HG03575 (cell line): ENCODE measurements around the gene CEP131.

Source experiments
- ATAC-seq: cut with Tn5 transposase; IDR thresholded peaks from one replicate; pipeline ENCODE4 v1.9.1; 2021; ENCODE audit not compliant: unreplicated experiment, insufficient number of reproducible peaks, low FRiP score; ENCODE audit errors: extremely low read depth

CEP131 gene

GRCh38 chr17:81252326-81252986 lies 29.7 kb upstream of the CEP131 start:
- no peak for ATAC-seq

DNA sequence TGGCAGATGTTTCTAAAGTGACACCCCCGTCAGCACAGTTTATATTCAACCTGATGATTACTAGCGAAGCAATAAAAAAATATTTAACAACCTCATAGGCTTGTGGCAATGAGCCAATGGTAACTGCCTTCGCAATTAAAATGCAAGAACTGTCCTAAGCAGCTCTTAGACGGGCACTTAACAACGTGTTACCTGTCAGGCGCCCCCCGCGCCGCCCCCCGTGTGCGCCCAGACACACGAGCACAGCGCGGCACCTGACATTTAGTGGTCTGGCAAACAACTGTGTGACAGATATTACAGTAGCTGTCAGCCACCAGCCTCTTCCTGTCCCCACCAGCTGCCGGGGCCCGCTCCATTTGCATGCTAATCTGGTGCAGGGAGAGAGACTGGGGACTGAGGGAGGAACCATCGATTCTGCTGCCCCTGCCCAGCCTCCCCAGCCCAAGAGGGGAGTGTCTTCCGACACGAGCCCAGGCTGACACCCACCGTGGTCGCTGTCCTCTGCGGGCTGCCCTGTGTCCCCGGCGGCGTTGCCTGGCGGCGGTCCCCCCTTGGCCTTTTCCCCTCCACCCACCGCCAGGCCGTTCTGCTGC lies 29.0 kb upstream of the CEP131 start:
- no peak for ATAC-seq

DNA sequence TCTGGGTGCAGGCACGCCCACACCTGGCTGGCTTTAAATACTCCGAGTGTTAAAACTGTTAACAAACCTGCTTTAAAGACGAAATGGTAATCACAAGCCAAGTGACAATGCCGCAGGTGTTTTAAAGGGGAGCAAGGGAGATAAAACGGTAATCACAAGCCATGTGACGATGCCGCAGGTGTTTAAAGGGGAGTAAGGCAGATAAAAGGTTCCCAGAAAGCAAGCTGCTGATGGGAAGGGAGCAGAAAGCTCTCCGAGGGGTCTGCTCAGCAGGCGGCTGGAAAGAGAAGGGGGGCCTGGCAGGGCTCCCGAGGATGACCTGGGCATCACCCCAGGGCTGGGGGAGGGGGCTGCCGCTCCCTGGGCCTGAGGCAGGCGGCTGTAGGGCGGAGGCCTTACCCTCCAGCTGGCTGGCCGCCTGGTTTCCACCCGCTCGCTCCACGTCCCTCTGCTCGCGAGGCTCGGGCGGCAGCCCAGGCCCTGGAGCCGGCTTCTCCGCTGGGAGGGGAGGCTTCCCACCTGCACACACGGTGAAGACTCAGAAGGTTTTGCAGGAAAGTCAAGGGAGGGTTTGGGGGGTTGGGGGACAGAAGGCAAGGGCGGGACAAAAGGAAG lies 28.4 kb upstream of the CEP131 start:
- ATAC-seq = no peak

GRCh38 chr17:81250286-81251093 lies 27.7 kb upstream of the CEP131 start:
- ATAC-seq = no peak

DNA sequence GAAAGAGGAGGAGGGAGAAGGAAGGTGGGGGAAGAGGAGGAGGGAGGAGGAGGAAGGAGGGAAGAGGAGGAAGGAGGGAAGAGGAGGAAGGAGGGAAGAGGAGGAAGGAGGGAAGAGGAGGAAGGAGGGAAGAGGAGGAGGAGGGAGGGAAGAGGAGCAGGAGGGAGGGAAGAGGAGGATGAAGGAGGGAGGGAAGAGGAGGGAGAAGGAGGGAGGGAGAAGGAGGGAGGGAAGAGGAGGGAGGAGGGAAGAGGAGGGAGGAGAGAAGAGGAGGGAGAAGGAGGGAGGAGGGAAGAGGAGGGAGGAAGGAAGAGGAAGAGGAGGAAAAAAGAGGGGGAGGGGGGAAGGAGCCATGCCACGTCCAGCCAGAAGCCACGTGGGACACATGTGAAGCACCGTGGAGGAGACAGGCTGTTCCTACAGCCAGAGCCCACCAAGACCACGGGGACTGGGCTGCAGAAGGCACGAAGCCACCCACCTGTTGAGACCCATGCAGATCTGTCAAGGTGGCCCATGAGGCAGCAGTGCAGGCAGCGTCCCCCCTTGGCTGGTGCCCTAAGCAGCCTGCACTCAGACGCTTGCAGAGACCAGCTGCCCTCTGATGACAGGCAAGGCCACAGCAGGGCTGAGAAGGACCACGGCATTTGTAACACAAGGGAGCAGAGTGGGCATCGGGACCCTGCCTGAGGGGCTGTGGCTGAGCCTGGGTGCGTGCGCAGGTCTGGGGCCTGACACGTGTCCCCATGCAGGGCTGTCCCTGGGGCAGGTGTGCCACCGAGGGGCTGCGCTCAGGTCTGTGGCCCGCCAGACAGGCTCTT lies 26.7 kb upstream of the CEP131 start:
- no peak for ATAC-seq

DNA sequence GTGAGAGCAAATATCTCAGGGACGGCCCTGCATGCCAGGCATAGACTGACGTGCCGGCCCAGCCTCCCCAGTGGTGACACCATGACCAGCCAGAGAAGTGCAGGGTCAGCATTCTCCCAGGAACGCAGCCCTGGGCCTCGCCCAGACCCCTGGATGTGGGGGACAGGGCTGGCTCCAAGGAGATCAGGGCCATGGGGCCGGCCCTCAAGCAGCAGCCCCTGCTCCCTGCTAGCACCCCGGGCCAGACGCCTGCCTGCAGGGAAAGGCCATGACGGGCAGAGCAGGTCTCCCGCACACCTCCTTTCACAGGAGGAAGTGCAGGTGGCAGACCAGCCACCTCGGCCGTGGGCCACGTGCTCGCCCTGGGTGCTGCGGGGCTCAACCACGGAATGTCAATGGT lies 25.9 kb upstream of the CEP131 start:
- no peak for ATAC-seq

DNA sequence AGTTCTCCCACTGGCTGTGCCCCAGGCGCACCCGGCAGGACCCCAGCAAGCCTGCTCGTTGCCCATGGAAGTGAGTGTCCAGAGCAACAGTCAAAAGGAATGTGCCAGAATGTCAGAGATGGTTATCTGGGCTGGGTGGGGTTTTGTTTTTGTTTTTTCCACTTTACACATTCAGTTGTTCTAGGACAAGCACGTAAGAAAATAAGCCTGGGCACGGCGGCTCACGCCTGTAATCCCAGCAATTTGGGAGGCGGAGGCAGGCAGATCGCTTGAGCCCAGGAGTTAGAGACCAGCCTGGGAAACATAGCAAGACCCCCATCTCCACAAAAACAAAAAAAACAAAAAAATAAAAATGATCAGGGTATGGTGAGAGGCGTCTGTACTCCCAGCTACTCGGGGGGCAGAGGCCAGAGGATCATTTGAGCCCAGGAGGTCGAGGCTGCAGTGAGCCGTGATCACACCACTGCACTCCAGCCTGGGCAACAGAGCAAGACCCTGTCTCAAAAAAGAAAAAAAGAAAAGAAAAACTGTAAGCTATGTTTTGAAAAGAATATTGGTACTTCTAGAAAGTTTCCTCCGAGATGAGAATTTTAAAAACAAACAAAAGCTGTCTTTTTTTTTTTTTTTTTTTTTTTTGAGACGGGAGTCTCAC lies 24.7 kb upstream of the CEP131 start:
- ATAC-seq = no peak

DNA sequence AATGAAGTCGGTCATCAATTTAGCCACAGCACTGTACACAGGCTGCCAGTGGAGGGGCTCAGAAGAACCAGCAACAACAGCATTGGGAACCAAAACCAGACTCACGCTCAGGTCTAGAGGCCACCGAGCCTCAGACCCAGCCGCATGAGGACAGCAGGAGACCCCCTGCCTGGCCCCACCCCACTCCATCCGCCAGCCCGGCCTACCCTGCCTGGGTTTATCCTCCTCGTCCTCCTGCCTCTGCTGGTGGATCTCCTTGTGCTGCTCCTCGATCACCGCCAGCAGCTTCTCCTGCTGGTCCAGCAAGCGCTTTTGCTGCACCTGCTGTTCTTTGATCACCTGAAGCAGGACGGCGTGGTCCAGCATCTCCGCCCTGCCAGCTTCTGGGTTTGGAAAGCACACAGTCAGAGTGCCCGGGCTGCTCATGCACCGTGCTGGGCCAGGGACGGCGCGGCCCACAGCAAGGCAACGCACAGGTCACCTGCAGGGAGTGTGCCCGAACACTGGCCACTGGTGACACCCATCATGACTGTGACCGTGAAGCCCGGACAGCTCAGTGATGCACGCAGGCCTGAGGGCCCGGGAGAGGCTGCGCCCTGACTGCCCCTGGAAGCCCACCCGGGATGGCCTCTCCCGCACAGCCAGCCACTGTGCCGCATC lies 24.0 kb upstream of the CEP131 start:
- ATAC-seq = no peak

- ATAC-seq = no peak
Measured at GRCh38 chr17:81246343-81246670, 23.5 kb upstream of the CEP131 start.

- no peak for ATAC-seq
Measured at GRCh38 chr17:81245665-81246342, 23.0 kb upstream of the CEP131 start.

DNA sequence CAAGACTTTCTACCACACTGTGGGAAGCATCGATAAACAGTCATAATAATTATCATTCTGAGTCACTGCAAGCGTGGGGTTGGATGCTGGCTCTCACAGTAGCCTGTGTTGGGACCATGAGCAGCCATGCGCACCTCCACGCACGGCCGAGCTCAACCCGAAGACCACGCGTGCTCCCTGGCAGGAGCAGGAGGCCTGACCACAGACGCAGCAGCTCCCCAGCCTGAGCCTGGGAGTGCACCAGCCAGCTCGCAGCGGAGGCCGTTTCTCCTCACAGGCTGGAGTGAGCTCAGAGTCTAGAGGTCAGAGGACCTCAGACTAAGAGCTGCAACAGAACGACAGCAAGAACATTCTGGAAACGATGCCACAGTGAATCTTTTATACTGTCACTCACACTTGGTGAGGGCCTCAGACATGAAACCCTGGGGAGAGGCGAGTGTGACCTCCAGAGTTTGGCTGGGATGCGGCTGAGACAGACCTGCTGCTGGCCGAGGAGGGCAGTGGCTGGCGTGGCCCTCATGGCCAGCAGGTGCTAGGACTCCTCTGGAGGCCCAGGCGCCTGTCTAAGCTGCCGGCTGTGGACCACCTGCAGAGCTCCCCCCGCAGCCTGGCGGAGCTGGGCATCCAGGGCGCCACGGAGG lies 22.4 kb upstream of the CEP131 start:
- ATAC-seq = no peak

DNA sequence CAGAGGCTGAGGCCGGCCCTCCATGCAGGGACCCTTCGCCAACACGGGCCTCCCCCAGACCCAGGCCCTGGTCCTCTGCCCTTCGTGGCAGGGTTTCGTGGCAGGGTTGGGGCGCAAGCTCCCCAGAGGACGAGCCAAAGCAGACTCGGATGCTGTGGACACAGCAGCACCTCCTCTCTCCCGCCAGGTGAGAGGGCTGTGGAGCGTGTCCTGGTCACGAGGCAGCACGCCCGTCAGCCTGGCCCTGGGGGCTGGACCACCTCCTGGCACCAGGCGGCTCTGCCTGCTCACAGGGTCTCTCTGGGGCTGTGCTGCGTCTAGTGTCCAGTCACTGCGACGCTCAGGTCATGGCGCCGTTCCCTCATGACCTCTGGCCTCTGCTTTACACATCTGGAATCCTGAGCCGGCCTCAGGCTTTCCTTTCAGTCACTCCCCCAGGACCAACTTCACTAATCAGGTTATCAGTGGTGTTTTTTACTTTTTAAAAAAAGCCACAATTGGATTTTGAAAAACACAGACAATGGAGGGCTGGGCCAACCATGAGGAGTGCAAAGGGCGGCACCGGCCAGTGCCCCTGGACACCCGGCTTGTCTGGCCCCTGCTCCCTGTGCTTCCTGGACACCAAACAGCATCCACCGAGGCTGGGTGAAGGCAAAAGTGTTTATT lies 21.7 kb upstream of the CEP131 start:
- ATAC-seq = no peak

GRCh38 chr17:81243333-81243664 lies 20.5 kb upstream of the CEP131 start:
- ATAC-seq = no peak

DNA sequence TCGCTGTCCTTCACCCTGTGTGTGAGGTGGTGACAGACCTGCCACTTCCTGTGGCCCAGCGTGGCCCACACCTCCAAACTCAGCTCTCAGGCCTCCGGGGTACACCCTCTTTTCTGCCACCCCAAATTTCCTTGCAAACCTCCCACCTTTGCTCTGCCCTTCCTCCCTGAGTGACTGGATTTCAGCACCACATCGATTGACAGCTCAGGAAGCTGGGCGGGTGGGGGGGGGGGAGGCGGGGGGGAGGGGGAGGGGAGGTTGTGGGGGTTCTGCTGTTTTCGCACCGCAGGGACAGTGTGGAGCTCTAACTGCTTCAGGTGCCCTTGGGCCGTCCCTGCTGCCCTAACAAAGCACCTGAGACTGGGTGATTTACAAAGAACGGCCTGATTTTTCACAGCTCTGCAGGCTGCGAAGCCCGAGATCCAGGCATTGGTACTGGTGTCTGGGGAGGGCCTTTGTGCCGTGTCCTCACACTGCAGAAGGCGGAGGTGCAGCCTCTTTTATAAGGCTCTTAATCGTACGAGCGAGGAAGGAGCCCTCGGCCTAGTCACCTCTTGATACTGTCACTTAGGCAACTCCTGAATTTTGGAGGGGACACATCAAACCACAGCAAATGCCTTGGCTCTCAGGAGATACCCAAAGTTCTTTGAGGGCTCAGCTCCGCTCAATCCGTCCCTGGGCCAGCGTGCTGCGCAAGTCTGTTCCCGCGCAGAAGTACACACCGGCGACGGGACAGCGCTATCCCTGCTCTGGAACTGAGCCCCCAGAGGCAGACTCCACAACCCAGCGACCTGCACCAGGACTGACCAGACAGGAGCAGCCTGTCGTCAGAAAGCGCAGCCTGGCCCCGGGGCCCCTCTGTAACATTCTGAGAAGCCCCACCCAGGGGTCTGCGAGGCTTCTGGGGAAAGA lies 19.9 kb upstream of the CEP131 start:
- no peak for ATAC-seq

DNA sequence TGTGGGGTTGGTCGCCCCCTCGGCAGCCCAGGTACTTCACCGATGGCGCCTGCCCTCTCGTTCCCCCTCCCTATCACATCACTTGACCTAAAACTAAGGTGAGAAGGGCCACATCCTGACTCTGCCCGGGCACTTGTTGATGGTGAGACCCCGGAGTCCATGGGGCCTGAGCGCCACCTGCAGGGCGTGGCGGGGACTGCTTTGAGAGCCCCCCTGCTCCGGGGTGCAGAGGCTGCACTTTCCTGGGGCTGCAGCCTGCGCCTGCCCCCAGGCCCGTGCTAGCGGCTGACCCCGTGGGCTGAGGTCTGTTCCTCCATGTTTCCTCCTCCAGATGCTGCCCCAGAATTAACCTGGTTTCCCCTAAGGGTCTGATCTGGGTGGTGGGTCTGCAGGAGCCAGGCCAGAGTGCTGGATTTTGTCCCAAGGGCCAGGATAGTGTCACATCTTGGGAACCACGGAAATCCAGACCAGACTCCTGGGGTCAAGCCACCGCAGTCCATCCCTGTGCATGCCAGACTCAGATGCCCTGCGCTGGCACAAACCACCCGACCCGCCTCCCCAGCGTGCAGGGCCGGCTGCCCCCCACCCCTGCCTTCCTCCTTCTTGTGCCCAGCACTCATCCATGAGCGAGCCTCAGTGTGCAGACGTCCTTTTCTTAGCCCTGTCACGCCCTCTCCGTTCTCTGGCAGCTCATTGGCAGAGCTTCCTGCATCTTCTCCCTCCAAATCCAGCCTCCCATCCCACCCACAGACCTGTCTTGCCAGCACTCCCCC lies 19.1 kb upstream of the CEP131 start:
- ATAC-seq = no peak
